ENCODE measurements around the gene ATF7. TPM values are rescaled to one million over a fixed set of nuclear protein-coding genes. Genes with fewer than 3 reads are reported as not detected.

Gene ATF7
- total and polyA plus RNA-seq, 2 donors (not counting 1 experiment from before 2014, with no cell fraction given): 11.4 to 24.7 TPM

DNA sequence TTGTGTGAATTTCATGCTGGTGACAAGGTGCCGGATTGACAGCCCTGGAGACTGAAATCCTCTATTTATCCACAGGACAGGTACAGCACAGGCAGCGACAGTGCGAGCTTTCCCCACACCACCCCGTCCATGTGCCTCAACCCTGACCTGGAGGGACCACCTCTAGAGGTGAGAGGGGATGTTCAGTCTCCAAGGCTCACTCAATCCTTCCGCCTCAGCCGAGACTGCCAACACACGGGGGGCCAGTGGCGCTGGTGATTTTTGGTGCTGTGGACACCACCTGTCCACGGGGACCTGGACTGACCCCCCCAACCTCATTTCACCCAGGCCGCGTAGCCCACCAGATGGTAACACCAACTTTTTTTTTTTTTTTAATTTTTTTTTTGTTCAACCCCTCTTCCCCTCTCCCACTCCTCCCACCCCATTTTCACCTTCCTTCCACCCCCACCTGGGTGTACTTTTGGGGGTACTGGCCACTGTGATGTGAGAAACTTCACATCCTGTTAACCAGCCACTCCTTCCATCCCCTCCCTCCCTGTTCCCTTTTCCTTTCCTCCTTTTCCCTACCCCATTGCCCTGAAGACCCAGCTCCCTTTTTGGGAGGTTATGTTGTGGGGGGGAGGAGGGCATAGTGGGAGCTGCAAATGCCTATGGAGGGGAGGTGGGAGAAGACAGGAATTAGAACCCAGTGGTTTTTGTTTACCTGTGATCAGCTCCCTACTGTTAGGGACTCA is 161.3 kb downstream of the ATF7 start:
- Histone ChIP-seq H3K36me3 (ENCODE audit: control insufficient read depth, insufficient read depth, low read length) (peaks cover 42% of the 10 kb centered on the region), H3K27ac (ENCODE audit: insufficient read depth, low read length) (no peak overlapping the region), H3K4me3 (replicated peaks in 1 of 4; ENCODE audit: control extremely low read depth in 1 of 4, insufficient read depth in 1 of 4, low read depth in 3 of 4, low read length in 4 of 4) (no peak overlapping the region), H4K20me1 (ENCODE audit: control insufficient read depth, extremely low read depth, insufficient read depth, low read length) (no peaks in the 10 kb centered on the region), H2AFZ (ENCODE audit: low read length) (no peak overlapping the region), H3K9me3 (ENCODE audit: control insufficient read depth, insufficient read depth, low read depth, low read length) (no peaks in the 10 kb centered on the region), H3K9ac (ENCODE audit: insufficient read depth, low read length) (no peak overlapping the region), H3K4me1 (ENCODE audit: control insufficient read depth, extremely low read depth, insufficient read depth, low read length) (peaks cover 4% of the 10 kb centered on the region), H3K79me2 (ENCODE audit: control insufficient read depth, insufficient read depth, low read length) (peaks cover 78% of the 10 kb centered on the region), H3K27me3 (ENCODE audit: control insufficient read depth, insufficient read depth, low read length) (no peaks in the 10 kb centered on the region), H3K4me2 (ENCODE audit: extremely low read depth, insufficient read depth, low read length) (no peak overlapping the region)
- DNase-seq (ENCODE audit: low read depth in 2 of 2): no peak
- TF ChIP-seq, protein P1, sequence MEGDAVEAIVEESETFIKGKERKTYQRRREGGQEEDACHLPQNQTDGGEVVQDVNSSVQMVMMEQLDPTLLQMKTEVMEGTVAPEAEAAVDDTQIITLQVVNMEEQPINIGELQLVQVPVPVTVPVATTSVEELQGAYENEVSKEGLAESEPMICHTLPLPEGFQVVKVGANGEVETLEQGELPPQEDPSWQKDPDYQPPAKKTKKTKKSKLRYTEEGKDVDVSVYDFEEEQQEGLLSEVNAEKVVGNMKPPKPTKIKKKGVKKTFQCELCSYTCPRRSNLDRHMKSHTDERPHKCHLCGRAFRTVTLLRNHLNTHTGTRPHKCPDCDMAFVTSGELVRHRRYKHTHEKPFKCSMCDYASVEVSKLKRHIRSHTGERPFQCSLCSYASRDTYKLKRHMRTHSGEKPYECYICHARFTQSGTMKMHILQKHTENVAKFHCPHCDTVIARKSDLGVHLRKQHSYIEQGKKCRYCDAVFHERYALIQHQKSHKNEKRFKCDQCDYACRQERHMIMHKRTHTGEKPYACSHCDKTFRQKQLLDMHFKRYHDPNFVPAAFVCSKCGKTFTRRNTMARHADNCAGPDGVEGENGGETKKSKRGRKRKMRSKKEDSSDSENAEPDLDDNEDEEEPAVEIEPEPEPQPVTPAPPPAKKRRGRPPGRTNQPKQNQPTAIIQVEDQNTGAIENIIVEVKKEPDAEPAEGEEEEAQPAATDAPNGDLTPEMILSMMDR (conservative IDR thresholded peaks at IDR 0.05 in 1 of 2, IDR thresholded peaks at IDR 0.05 in 1 of 2; ENCODE audit: low read depth in 1 of 2, low read length in 2 of 2): no peak
- TF ChIP-seq EZH2 (IDR thresholded peaks at IDR 0.05; ENCODE audit: low read length, missing control alignments): no peak

DNA sequence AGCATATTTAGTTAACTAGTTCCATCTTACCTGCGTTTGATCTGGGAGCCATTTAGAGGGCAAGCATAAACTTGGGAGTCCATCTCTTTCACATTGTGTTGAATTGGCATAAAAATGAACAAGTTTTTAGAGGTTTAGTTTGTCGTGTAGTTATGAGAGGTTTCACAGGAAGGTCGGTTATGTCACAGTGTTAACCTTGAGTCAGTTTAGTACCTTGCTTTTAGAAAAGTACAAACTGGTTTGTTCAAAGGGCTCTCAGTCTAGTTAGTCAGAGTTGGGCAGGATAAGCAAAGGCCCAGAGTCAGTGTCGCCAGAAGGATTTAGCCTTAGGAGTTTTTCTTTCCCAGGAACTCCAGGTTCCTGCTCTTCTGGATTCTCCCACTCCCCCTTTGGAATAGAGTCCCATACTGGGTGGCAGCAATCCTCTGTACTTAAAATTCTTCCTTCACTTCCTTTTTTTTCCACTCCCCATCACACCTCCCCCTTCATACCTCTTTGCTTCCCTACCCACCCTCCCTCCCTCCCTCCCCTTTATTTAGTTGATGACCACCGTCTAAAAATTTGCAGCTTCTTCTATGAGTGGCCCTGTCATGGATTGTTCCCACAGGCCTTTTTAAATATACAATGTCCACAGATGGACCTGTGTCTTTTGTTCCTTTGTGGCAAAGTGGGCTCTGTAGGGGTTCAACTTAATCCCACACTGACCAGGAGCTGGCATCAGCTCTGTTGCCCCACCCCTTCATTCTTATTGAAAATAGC is 162.2 kb downstream of the ATF7 start:
- no peak overlapping the region for H3K4me2 ChIP-seq (ENCODE audit: extremely low read depth, insufficient read depth, low read length)
- peaks cover 4% of the 10 kb centered on the region for H3K4me1 ChIP-seq (ENCODE audit: control insufficient read depth, extremely low read depth, insufficient read depth, low read length)
- no peak overlapping the region for H3K4me3 ChIP-seq (replicated peaks in 1 of 4; ENCODE audit: control extremely low read depth in 1 of 4, insufficient read depth in 1 of 4, low read depth in 3 of 4, low read length in 4 of 4)
- no peaks in the 10 kb centered on the region for H3K27me3 ChIP-seq (ENCODE audit: control insufficient read depth, insufficient read depth, low read length)
- no peak overlapping the region for H3K9ac ChIP-seq (ENCODE audit: insufficient read depth, low read length)
- no peak overlapping the region for H3K27ac ChIP-seq (ENCODE audit: insufficient read depth, low read length)
- no peaks in the 10 kb centered on the region for H4K20me1 ChIP-seq (ENCODE audit: control insufficient read depth, extremely low read depth, insufficient read depth, low read length)
- peaks cover 46% of the 10 kb centered on the region for H3K36me3 ChIP-seq (ENCODE audit: control insufficient read depth, insufficient read depth, low read length)
- no peak for DNase-seq (ENCODE audit: low read depth in 2 of 2)
- no peak overlapping the region for H2AFZ ChIP-seq (ENCODE audit: low read length)
- H3K79me2 ChIP-seq (ENCODE audit: control insufficient read depth, insufficient read depth, low read length): peaks cover 84% of the 10 kb centered on the region
- no peaks in the 10 kb centered on the region for H3K9me3 ChIP-seq (ENCODE audit: control insufficient read depth, insufficient read depth, low read depth, low read length)
- TF ChIP-seq, protein P1 (conservative IDR thresholded peaks at IDR 0.05 in 1 of 2, IDR thresholded peaks at IDR 0.05 in 1 of 2; ENCODE audit: low read depth in 1 of 2, low read length in 2 of 2): no peak
- no peak for TF ChIP-seq EZH2 (IDR thresholded peaks at IDR 0.05; ENCODE audit: low read length, missing control alignments)

DNA sequence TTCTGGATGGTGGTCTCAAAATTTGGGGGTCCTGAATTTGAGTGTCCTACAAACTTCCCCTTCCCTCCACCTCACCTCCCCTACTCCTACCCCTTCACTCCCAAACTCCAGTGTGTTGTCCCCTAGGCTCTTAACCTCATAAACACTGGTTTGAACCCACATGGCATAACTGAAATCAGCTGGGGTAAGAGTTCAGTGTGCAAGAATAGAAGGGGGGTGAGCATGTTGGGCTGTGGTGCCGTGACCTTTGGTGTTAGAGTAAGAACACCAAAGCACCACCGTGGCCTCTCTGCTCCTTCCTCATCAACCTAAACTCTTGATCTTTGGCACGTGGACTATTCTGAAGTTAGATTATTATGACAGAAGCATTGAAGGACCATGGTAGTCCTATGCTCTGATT is 163.2 kb downstream of the ATF7 start:
- Histone ChIP-seq H2AFZ (ENCODE audit: low read length) (no peak overlapping the region), H3K4me2 (ENCODE audit: extremely low read depth, insufficient read depth, low read length) (no peak overlapping the region), H3K4me3 (replicated peaks in 1 of 4; ENCODE audit: control extremely low read depth in 1 of 4, insufficient read depth in 1 of 4, low read depth in 3 of 4, low read length in 4 of 4) (no peak overlapping the region), H3K9me3 (ENCODE audit: control insufficient read depth, insufficient read depth, low read depth, low read length) (no peaks in the 10 kb centered on the region), H3K27ac (ENCODE audit: insufficient read depth, low read length) (no peak overlapping the region), H3K4me1 (ENCODE audit: control insufficient read depth, extremely low read depth, insufficient read depth, low read length) (peaks cover 4% of the 10 kb centered on the region), H3K36me3 (ENCODE audit: control insufficient read depth, insufficient read depth, low read length) (peaks cover 41% of the 10 kb centered on the region), H3K27me3 (ENCODE audit: control insufficient read depth, insufficient read depth, low read length) (no peaks in the 10 kb centered on the region), H4K20me1 (ENCODE audit: control insufficient read depth, extremely low read depth, insufficient read depth, low read length) (no peaks in the 10 kb centered on the region), H3K9ac (ENCODE audit: insufficient read depth, low read length) (no peak overlapping the region), H3K79me2 (ENCODE audit: control insufficient read depth, insufficient read depth, low read length) (peaks cover 85% of the 10 kb centered on the region)
- DNase-seq (ENCODE audit: low read depth in 2 of 2): no peak
- TF ChIP-seq, protein P1 (conservative IDR thresholded peaks at IDR 0.05 in 1 of 2, IDR thresholded peaks at IDR 0.05 in 1 of 2; ENCODE audit: low read depth in 1 of 2, low read length in 2 of 2): no peak
- no peak for TF ChIP-seq EZH2 (IDR thresholded peaks at IDR 0.05; ENCODE audit: low read length, missing control alignments)
